C4-2B (cell line): Measurements from ENCODE around the gene GNB1.

Experiments used
- CTCF ChIP-seq: fragments of 450-650 bp; conservative IDR thresholded peaks from 2 replicates; pipeline ENCODE4 v1.5.1; 2017; ENCODE audit warnings: mild to moderate bottlenecking
- ZFX ChIP-seq: fragments of 450-650 bp; IDR thresholded peaks from 2 replicates; pipeline ENCODE4 v1.6.1; 2017

GRCh38 chr1:1833916-1834325 is 57.0 kb downstream of the GNB1 start:
- no peak for TF ChIP-seq CTCF
- no peak for TF ChIP-seq ZFX
